ENCODE measurements around the gene PREP. TPM values are rescaled to one million over a fixed set of nuclear protein-coding genes. Genes with fewer than 3 reads are reported as not detected.
A peak's percentile ranks its signal among the peaks of the same experiment; 100 is the strongest.

PREP gene
- polyA plus RNA-seq, 1 of the 3 experiments (the other 2 are of a cell fraction): 20.9 TPM

- no peak for TF ChIP-seq USF2 (IDR thresholded peaks at IDR 0.05; ENCODE audit: borderline replicate concordance, low read depth, low read length)
- TF ChIP-seq MEF2A (IDR thresholded peaks at IDR 0.05; ENCODE audit: borderline replicate concordance, low read depth): peak; percentile 71; the same call in 1 of the 2 replicates
- TF ChIP-seq EP300 (IDR thresholded peaks at IDR 0.05; ENCODE audit: borderline replicate concordance in 1 of 2, low read depth in 1 of 2, low read length in 1 of 2): peak; percentile 16 to 96; a peak in 2 of 4 replicates
- peak; percentile 99 for TF ChIP-seq JUND (IDR thresholded peaks at IDR 0.05)
- peak; percentile 60; the same call in 1 of the 2 replicates for TF ChIP-seq POLR2AphosphoS5 (IDR thresholded peaks at IDR 0.05; ENCODE audit: low read depth, low read length)
- TF ChIP-seq CTCF (IDR thresholded peaks at IDR 0.05): no peak
- TF ChIP-seq GABPA (IDR thresholded peaks at IDR 0.05; ENCODE audit: low read depth): 0 out of 2 replicates have a peak, but pooled peaks have one; percentile 21
Measured at GRCh38 chr6:105432797-105433196, 29.9 kb upstream of the PREP start (continued).

GRCh38 chr6:105431226-105431625 is 28.3 kb upstream of the PREP start:
- H3F3A ChIP-seq (replicated peaks; ENCODE audit: insufficient read depth): peaks cover 20% of the 10 kb centered on the region
- no peak overlapping the region for H3K4me3 ChIP-seq (ENCODE audit: low read depth in 2 of 2, low read length in 1 of 2)
- 0 out of 4 replicates have a peak overlapping the region, but pooled peaks of 1 of the 2 experiments have one; percentile 50 for H3K27ac ChIP-seq (ENCODE audit: low read depth in 2 of 2, low read length in 1 of 2)
- H3K27me3 ChIP-seq (ENCODE audit: insufficient read depth): no peaks in the 10 kb centered on the region
- TF ChIP-seq TCF12 (IDR thresholded peaks at IDR 0.05) (no peak), EP300 (IDR thresholded peaks at IDR 0.05; ENCODE audit: borderline replicate concordance in 1 of 2, low read depth in 1 of 2, low read length in 1 of 2) (no peak), RAD21 (IDR thresholded peaks at IDR 0.05; ENCODE audit: low read length) (peak; percentile 66), TEAD4 (IDR thresholded peaks at IDR 0.05; ENCODE audit: borderline replicate concordance, insufficient read depth) (no peak), SIN3A (IDR thresholded peaks at IDR 0.05; ENCODE audit: borderline replicate concordance, low read depth, low read length) (no peak), TAF1 (IDR thresholded peaks at IDR 0.05; ENCODE audit: borderline replicate concordance, low read depth, low read length) (no peak), EZH2phosphoT487 (IDR thresholded peaks at IDR 0.05; ENCODE audit: borderline replicate concordance, low read depth) (no peak), CTCF (IDR thresholded peaks at IDR 0.05) (peak; percentile 74), YY1 (IDR thresholded peaks at IDR 0.05; ENCODE audit: low read depth) (no peak), SMC3 (IDR thresholded peaks at IDR 0.05; ENCODE audit: low read depth, low read length) (peak; percentile 18), ELF1 (IDR thresholded peaks at IDR 0.05) (no peak), GABPA (IDR thresholded peaks at IDR 0.05; ENCODE audit: low read depth) (no peak), FOXM1 (IDR thresholded peaks at IDR 0.05; ENCODE audit: low read depth) (no peak)
- CTCF ChIA-PET: interaction anchor here (0.7 to 2.0 kb wide), 23 partner anchors 8 to 871 kb away, joined by 3 to 9 read pairs (median 4); partner anchors contain the start of gene PREP
- H3K9me2 ChIP-seq: no peaks in the 10 kb centered on the region
- no peak overlapping the region for H3K4me2 ChIP-seq
- no peak overlapping the region for H3K9ac ChIP-seq
- peaks cover 0 to 23% of the 10 kb centered on the region in 2 experiments; a peak in 2 of 4 replicates for H3K4me1 ChIP-seq (ENCODE audit: control insufficient read depth in 1 of 2, insufficient read depth in 2 of 2, low read depth in 1 of 2, low read length in 1 of 2)
- DNase-seq: peak; percentile 19
- H4K20me1 ChIP-seq (ENCODE audit: insufficient read depth): no peaks in the 10 kb centered on the region
- POLR2A ChIA-PET: no interaction called here
- H3K36me3 ChIP-seq (replicated peaks in 1 of 2; ENCODE audit: control insufficient read depth in 1 of 2, insufficient read depth in 2 of 2, low read length in 1 of 2): no peaks in the 10 kb centered on the region
- H3K9me3 ChIP-seq: no peaks in the 10 kb centered on the region
- WGBS (ENCODE audit: low lambda C conversion rate): 11% methylated on average over 2 of the region's 2 CpGs
- H3K79me2 ChIP-seq (ENCODE audit: insufficient read depth): no peaks in the 10 kb centered on the region
- H2AFZ ChIP-seq (ENCODE audit: low read depth): no peak overlapping the region

Measured in SK-N-SH (cell line).